Osteocyte (in vitro differentiated cells): ENCODE results near the gene CTIF. TPM values are rescaled to one million over a fixed set of nuclear protein-coding genes. Genes with fewer than 3 reads are reported as not detected.
A peak's percentile ranks its signal among the peaks of the same experiment; 100 is the strongest.

Source experiments
- DNase-seq: peaks from one replicate; pipeline ENCODE4 v3.0.0; 2021; ENCODE audit warnings: mixed read lengths; ENCODE audit not compliant: unreplicated experiment; ENCODE audit errors: extremely low spot score
- H3K27ac Mint-ChIP-seq: one replicate; pipeline ENCODE4 v1.8.0; 2021; ENCODE audit warnings: mild to moderate bottlenecking, mixed read lengths; ENCODE audit not compliant: unreplicated experiment
- H3K27me3 Mint-ChIP-seq: one replicate; pipeline ENCODE4 v1.8.0; 2021; ENCODE audit warnings: mixed read lengths; ENCODE audit not compliant: unreplicated experiment
- H3K36me3 Mint-ChIP-seq: one replicate; pipeline ENCODE4 v1.8.0; 2021; ENCODE audit warnings: mixed read lengths; ENCODE audit not compliant: unreplicated experiment
- H3K4me1 Mint-ChIP-seq: one replicate; pipeline ENCODE4 v1.8.0; 2021; ENCODE audit warnings: mixed read lengths; ENCODE audit not compliant: unreplicated experiment
- H3K4me3 Mint-ChIP-seq: one replicate; pipeline ENCODE4 v1.8.0; 2021; ENCODE audit warnings: mild to moderate bottlenecking, moderate library complexity, mixed read lengths; ENCODE audit not compliant: unreplicated experiment
- H3K9me3 Mint-ChIP-seq: one replicate; pipeline ENCODE4 v1.8.0; 2021; ENCODE audit warnings: mixed read lengths; ENCODE audit not compliant: unreplicated experiment
- CTCF ChIP-seq: fragments of 200-600 bp; sonication (generic); IDR thresholded peaks from 2 replicates; pipeline ENCODE4 v1.5.0; 2021; ENCODE audit warnings: antibody characterized with exemption, mild to moderate bottlenecking, moderate library complexity
- total RNA-seq: library from RNA; stranded (reverse); gene quantifications from 2 replicates; pipeline ENCODE4 v1.2.1, GENCODE V29; 2021

The CTIF gene
- total RNA-seq, 1 donor from 2014 or later: 172 TPM

GRCh38 chr18:48833701-48834412, 295.0 kb downstream of the CTIF start:
- peaks cover 85% of the 10 kb centered on the region for H3K4me1 Mint-ChIP-seq
- no peak for TF ChIP-seq CTCF
- peak overlapping the region; percentile 91 for H3K27ac Mint-ChIP-seq
- peak overlapping the region; percentile 35 for H3K4me3 Mint-ChIP-seq
- no peaks in the 10 kb centered on the region for H3K27me3 Mint-ChIP-seq
- DNase-seq: peak; percentile 25
- no peaks in the 10 kb centered on the region for H3K9me3 Mint-ChIP-seq
- peaks cover 6% of the 10 kb centered on the region for H3K36me3 Mint-ChIP-seq

DNA sequence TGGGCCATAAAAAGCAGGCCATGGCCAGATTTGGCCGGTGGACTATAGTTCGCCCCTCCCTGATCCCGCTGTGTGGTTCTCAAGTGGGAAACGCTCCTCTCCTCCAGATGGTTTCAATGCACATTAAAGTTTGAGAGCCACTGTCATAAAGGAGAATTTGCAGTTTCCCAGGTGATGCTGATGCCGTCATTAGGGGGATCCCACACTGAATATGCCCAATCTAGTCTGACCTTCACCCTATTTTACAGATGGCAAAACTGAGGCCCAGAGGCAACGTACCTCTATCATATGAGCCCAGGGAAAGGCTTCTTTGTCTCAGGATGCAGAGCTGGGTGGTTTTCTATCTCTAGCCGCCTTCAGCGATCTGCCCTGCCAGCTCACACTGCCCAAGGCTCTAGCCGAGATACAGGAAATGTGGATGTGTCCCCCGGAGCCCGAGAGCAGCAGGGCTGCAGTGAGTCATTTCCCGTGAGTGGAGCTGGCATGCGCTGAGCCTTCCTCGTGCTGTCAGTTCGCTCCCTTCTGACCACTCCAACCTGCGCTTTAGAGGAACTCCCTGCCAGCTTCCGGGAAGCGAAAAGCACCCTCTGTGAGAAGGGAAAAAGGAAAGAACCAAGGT, 295.7 kb downstream of the CTIF start:
- Mint-ChIP-seq H3K4me3 (peak overlapping the region; percentile 17), H3K27me3 (no peaks in the 10 kb centered on the region), H3K36me3 (peaks cover 6% of the 10 kb centered on the region), H3K9me3 (no peaks in the 10 kb centered on the region), H3K27ac (peak overlapping the region; percentile 91), H3K4me1 (peaks cover 85% of the 10 kb centered on the region)
- peak; percentile 92 for DNase-seq
- no peak for TF ChIP-seq CTCF

DNA sequence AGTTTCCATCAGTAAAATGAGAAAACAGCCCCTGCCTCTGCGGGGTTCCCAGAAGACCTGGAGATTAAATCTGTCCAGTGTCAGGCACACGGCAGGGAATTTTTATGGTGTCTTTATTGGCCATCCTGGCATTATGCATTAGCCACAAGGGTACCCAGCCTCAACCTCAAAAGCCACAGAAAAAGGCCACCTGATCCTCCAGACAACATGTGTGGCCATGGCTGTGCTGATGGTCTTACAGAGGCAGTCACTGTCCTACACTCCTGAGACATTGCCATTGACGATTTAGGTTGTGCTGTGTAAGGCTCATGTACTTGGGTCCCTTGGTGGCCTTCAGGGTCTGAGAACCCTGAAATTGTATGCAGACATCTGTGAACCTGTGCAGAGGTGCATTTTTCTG, 296.3 kb downstream of the CTIF start:
- Mint-ChIP-seq H3K27ac (peak overlapping the region; percentile 91), H3K27me3 (no peaks in the 10 kb centered on the region), H3K9me3 (no peaks in the 10 kb centered on the region), H3K36me3 (peaks cover 6% of the 10 kb centered on the region), H3K4me1 (peaks cover 85% of the 10 kb centered on the region), H3K4me3 (no peak overlapping the region)
- no peak for TF ChIP-seq CTCF
- DNase-seq: no peak

- H3K4me1 Mint-ChIP-seq: peaks cover 85% of the 10 kb centered on the region
- peak overlapping the region; percentile 56 for H3K27ac Mint-ChIP-seq
- TF ChIP-seq CTCF: no peak
- H3K36me3 Mint-ChIP-seq: peaks cover 6% of the 10 kb centered on the region
- H3K4me3 Mint-ChIP-seq: no peak overlapping the region
- H3K27me3 Mint-ChIP-seq: no peaks in the 10 kb centered on the region
- no peak for DNase-seq
- H3K9me3 Mint-ChIP-seq: no peaks in the 10 kb centered on the region
Measured at GRCh38 chr18:48835745-48836170, 296.9 kb downstream of the CTIF start.

DNA sequence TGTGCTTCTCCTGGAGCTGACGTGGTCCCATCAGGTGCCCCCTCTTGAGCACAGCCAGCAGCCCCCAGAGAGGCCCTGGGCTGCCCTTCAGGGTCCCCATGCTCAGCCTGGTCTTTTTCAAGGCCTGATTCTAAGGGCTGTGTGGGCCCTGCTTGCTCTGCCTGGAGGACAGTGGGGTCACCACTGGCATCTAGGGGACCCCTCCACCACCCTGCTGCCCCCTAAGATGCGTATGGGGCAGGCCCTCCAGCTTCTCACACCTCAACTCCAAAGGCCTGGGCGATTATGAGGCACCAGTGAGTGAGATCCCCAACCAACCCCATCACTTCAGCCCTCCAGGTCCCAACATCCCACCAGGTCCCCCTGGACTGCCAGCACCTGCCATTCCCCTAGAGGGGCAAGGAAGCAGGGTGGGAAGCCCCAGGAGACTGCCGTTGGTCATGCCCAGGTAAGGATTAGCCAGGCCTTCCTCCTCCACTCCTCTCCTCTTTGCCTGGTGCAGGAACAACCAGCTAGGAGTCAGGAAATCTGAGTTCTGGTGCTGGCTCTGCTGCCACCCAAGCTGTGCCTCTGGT, 297.5 kb downstream of the CTIF start:
- H3K27ac Mint-ChIP-seq: peak overlapping the region; percentile 14
- no peak overlapping the region for H3K4me3 Mint-ChIP-seq
- no peak for TF ChIP-seq CTCF
- H3K4me1 Mint-ChIP-seq: peaks cover 86% of the 10 kb centered on the region
- H3K9me3 Mint-ChIP-seq: no peaks in the 10 kb centered on the region
- H3K27me3 Mint-ChIP-seq: no peaks in the 10 kb centered on the region
- H3K36me3 Mint-ChIP-seq: peaks cover 6% of the 10 kb centered on the region
- no peak for DNase-seq
